ENCODE data around the gene UTP4.

UTP4 gene

GRCh38 chr16:69169607-69170352 lies 37.3 kb downstream of the UTP4 start:
- FAIRE-seq (no peak), DNase-seq (ENCODE audit: insufficient read length) (no peak)

GRCh38 chr16:69171325-69172084 lies 39.1 kb downstream of the UTP4 start:
- TF ChIP-seq POLR2AphosphoS5 (IDR thresholded peaks at IDR 0.05; ENCODE audit: low read depth, low read length), result no peak
- TF ChIP-seq TAF1 (IDR thresholded peaks at IDR 0.05; ENCODE audit: borderline replicate concordance, low read depth, low read length), result no peak
- no peak for TF ChIP-seq POLR2A (IDR thresholded peaks at IDR 0.05; ENCODE audit: low read depth, low read length)
- DNase-seq (ENCODE audit: insufficient read length) (no peak), FAIRE-seq (no peak)

More at GRCh38 chr16:69169607-69170352, 37.3 kb downstream of the UTP4 start:
- TF ChIP-seq POLR2A (IDR thresholded peaks at IDR 0.05; ENCODE audit: low read depth, low read length) (peak; percentile 30; the same call in 1 of the 2 replicates), TAF1 (IDR thresholded peaks at IDR 0.05; ENCODE audit: borderline replicate concordance, low read depth, low read length) (no peak), POLR2AphosphoS5 (IDR thresholded peaks at IDR 0.05; ENCODE audit: low read depth, low read length) (no peak)

GRCh38 chr16:69176033-69176800 lies 43.8 kb downstream of the UTP4 start:
- FAIRE-seq, result no peak
- TF ChIP-seq POLR2A (IDR thresholded peaks at IDR 0.05; ENCODE audit: low read depth, low read length) (no peak), TAF1 (IDR thresholded peaks at IDR 0.05; ENCODE audit: borderline replicate concordance, low read depth, low read length) (no peak), POLR2AphosphoS5 (IDR thresholded peaks at IDR 0.05; ENCODE audit: low read depth, low read length) (no peak)
- DNase-seq (ENCODE audit: insufficient read length), result no peak

- TF ChIP-seq POLR2A (IDR thresholded peaks at IDR 0.05; ENCODE audit: low read depth, low read length) (no peak), TAF1 (IDR thresholded peaks at IDR 0.05; ENCODE audit: borderline replicate concordance, low read depth, low read length) (no peak), POLR2AphosphoS5 (IDR thresholded peaks at IDR 0.05; ENCODE audit: low read depth, low read length) (no peak)
- DNase-seq (ENCODE audit: insufficient read length) (no peak), FAIRE-seq (no peak)
Measured at GRCh38 chr16:69179328-69180010, 47.0 kb downstream of the UTP4 start.

GRCh38 chr16:69180011-69180338 lies 47.5 kb downstream of the UTP4 start:
- FAIRE-seq (no peak), DNase-seq (ENCODE audit: insufficient read length) (no peak)
- TF ChIP-seq TAF1 (IDR thresholded peaks at IDR 0.05; ENCODE audit: borderline replicate concordance, low read depth, low read length), result no peak
- no peak for TF ChIP-seq POLR2AphosphoS5 (IDR thresholded peaks at IDR 0.05; ENCODE audit: low read depth, low read length)
- TF ChIP-seq POLR2A (IDR thresholded peaks at IDR 0.05; ENCODE audit: low read depth, low read length), result no peak

GRCh38 chr16:69182730-69183416 lies 50.4 kb downstream of the UTP4 start:
- FAIRE-seq (no peak), DNase-seq (ENCODE audit: insufficient read length) (no peak)
- no peak for TF ChIP-seq POLR2AphosphoS5 (IDR thresholded peaks at IDR 0.05; ENCODE audit: low read depth, low read length)
- no peak for TF ChIP-seq POLR2A (IDR thresholded peaks at IDR 0.05; ENCODE audit: low read depth, low read length)
- TF ChIP-seq TAF1 (IDR thresholded peaks at IDR 0.05; ENCODE audit: borderline replicate concordance, low read depth, low read length), result no peak

GRCh38 chr16:69186642-69187445 lies 54.4 kb downstream of the UTP4 start, which contains the start of gene SNTB2:
TSS of gene SNTB2 (plus strand) at chr16:69187164. CDS start at chr16:69187167, 3 bp downstream.
- peak; percentile 75 for DNase-seq (ENCODE audit: insufficient read length)
- TF ChIP-seq TAF1 (IDR thresholded peaks at IDR 0.05; ENCODE audit: borderline replicate concordance, low read depth, low read length), result no peak
- TF ChIP-seq POLR2A (IDR thresholded peaks at IDR 0.05; ENCODE audit: low read depth, low read length), result peak; percentile 58; the same call in 1 of the 2 replicates
- TF ChIP-seq POLR2AphosphoS5 (IDR thresholded peaks at IDR 0.05; ENCODE audit: low read depth, low read length), result peak; percentile 43; the same call in 1 of the 2 replicates
- FAIRE-seq, result peak; percentile 76

GRCh38 chr16:69187446-69188235 lies 55.2 kb downstream of the UTP4 start:
- no peak for TF ChIP-seq POLR2AphosphoS5 (IDR thresholded peaks at IDR 0.05; ENCODE audit: low read depth, low read length)
- TF ChIP-seq POLR2A (IDR thresholded peaks at IDR 0.05; ENCODE audit: low read depth, low read length), result no peak; the same call in 1 of the 2 replicates
- no peak for TF ChIP-seq TAF1 (IDR thresholded peaks at IDR 0.05; ENCODE audit: borderline replicate concordance, low read depth, low read length)
- DNase-seq (ENCODE audit: insufficient read length), result peak; percentile 45
- no peak for FAIRE-seq

- TF ChIP-seq POLR2AphosphoS5 (IDR thresholded peaks at IDR 0.05; ENCODE audit: low read depth, low read length) (no peak), POLR2A (IDR thresholded peaks at IDR 0.05; ENCODE audit: low read depth, low read length) (no peak), TAF1 (IDR thresholded peaks at IDR 0.05; ENCODE audit: borderline replicate concordance, low read depth, low read length) (no peak)
- DNase-seq (ENCODE audit: insufficient read length), result no peak
- FAIRE-seq, result no peak
Measured at GRCh38 chr16:69188236-69188549, 55.7 kb downstream of the UTP4 start.
